ENCODE data around the gene PEDS1.
"Not testable (repeated sequence)": the region's sequence is repeated elsewhere in the genome, so short reads cannot be mapped to it uniquely, and the experiment has no call there.

The PEDS1 gene

GRCh38 chr20:50136822-50137599 lies 16.5 kb downstream of the PEDS1 start:
- no peak for DNase-seq (ENCODE audit: low read depth in 1 of 2, low spot score in 1 of 2)

- DNase-seq (ENCODE audit: low read depth in 1 of 2, low spot score in 1 of 2), result not testable (repeated sequence)
Observed at GRCh38 chr20:50135157-50135556, 18.4 kb downstream of the PEDS1 start.

- DNase-seq (ENCODE audit: low read depth in 1 of 2, low spot score in 1 of 2), result no peak
Observed at GRCh38 chr20:50133474-50134217, 19.9 kb downstream of the PEDS1 start.

- no peak for DNase-seq (ENCODE audit: low read depth in 1 of 2, low spot score in 1 of 2)
Observed at GRCh38 chr20:50133041-50133440, 20.5 kb downstream of the PEDS1 start.

- DNase-seq (ENCODE audit: low read depth in 1 of 2, low spot score in 1 of 2), result no peak
Observed at GRCh38 chr20:50130995-50131394, 22.5 kb downstream of the PEDS1 start.

- no peak for DNase-seq (ENCODE audit: low read depth in 1 of 2, low spot score in 1 of 2)
Observed at GRCh38 chr20:50130356-50130723, 23.2 kb downstream of the PEDS1 start.

- DNase-seq (ENCODE audit: low read depth in 1 of 2, low spot score in 1 of 2), result no peak
Observed at GRCh38 chr20:50129662-50130355, 23.7 kb downstream of the PEDS1 start.

GRCh38 chr20:50128520-50128905 lies 25.0 kb downstream of the PEDS1 start:
- DNase-seq (ENCODE audit: low read depth in 1 of 2, low spot score in 1 of 2), result no peak

- no peak for DNase-seq (ENCODE audit: low read depth in 1 of 2, low spot score in 1 of 2)
Observed at GRCh38 chr20:50127587-50128519, 25.7 kb downstream of the PEDS1 start.

GRCh38 chr20:50126662-50127061 lies 26.9 kb downstream of the PEDS1 start:
- DNase-seq (ENCODE audit: low read depth in 1 of 2, low spot score in 1 of 2), result no peak

GRCh38 chr20:50125279-50125678 lies 28.2 kb downstream of the PEDS1 start:
- no peak for DNase-seq (ENCODE audit: low read depth in 1 of 2, low spot score in 1 of 2)

- no peak for DNase-seq (ENCODE audit: low read depth in 1 of 2, low spot score in 1 of 2)
Observed at GRCh38 chr20:50124496-50124895, 29.0 kb downstream of the PEDS1 start.

GRCh38 chr20:50123418-50123817 lies 30.1 kb downstream of the PEDS1 start:
- no peak for DNase-seq (ENCODE audit: low read depth in 1 of 2, low spot score in 1 of 2)

GRCh38 chr20:50122763-50123162 lies 30.8 kb downstream of the PEDS1 start:
- no peak for DNase-seq (ENCODE audit: low read depth in 1 of 2, low spot score in 1 of 2)

GRCh38 chr20:50121858-50122271 lies 31.7 kb downstream of the PEDS1 start:
- no peak for DNase-seq (ENCODE audit: low read depth in 1 of 2, low spot score in 1 of 2)

GRCh38 chr20:50120935-50121693 lies 32.4 kb downstream of the PEDS1 start:
- DNase-seq (ENCODE audit: low read depth in 1 of 2, low spot score in 1 of 2), result peak; percentile 31 to 46

GRCh38 chr20:50118203-50118602 lies 35.3 kb downstream of the PEDS1 start:
- DNase-seq (ENCODE audit: low read depth in 1 of 2, low spot score in 1 of 2), result no peak

GRCh38 chr20:50116368-50116999 lies 37.0 kb downstream of the PEDS1 start:
- DNase-seq (ENCODE audit: low read depth in 1 of 2, low spot score in 1 of 2), result no peak

GRCh38 chr20:50115591-50116367 lies 37.7 kb downstream of the PEDS1 start:
- peak; percentile 60 to 90 for DNase-seq (ENCODE audit: low read depth in 1 of 2, low spot score in 1 of 2)
